ENCODE measurements around the gene TNFRSF19. TPM values are rescaled to one million over a fixed set of nuclear protein-coding genes. Genes with fewer than 3 reads are reported as not detected.
A peak's percentile ranks its signal among the peaks of the same experiment; 100 is the strongest.

The TNFRSF19 gene
- total and polyA plus RNA-seq, 2 of the 13 experiments (the other 11 are each of a cell fraction or from before 2014, with no cell fraction given) = 75.3 to 77.7 TPM

DNA sequence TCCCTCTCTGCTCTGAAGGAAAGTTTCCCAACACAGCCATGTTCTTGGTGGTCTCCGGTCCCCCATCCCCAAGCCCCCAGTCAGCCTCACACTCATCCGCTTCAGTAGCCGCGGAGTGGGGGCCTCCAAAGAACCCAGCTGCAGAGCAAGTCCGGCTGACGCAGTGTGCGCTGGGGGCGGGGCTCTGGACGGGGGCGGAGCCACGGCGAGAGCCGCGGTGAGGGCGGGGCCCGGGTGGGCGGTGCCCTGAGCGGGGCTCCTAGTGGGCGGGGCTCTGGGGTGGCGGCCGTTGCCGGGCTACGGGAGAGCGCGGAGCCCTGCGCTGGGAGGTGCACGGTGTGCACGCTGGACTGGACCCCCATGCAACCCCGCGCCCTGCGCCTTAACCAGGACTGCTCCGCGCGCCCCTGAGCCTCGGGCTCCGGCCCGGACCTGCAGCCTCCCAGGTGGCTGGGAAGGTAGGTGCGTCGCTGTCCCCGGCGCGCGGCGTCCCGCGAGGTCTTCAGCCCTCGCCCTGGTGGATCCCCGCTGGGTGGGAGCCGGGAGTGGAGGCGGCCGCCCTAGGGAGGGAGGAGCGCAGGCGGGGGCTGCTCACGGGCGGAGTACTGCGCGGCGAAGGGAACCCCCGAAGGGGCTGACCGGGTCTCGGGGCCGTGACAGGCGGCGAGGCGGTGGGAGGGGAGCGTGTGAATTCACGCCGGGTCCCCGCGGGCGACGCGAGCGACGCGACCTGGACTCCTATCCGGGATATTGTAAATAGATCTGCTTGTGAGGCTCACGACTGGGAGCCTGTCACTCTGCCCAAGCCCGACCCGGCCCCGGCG, 9.1 kb downstream of the TNFRSF19 start (continued):
- no peak for TF ChIP-seq ZNF235 (CRISPR knock-in tag; IDR thresholded peaks at IDR 0.05; ENCODE audit: borderline replicate concordance)
- TF ChIP-seq HNF4A (CRISPR knock-in tag; IDR thresholded peaks at IDR 0.05) = 0 out of 2 replicates have a peak, but pooled peaks have one; percentile 13
- TF ChIP-seq MIER2 (CRISPR knock-in tag; IDR thresholded peaks at IDR 0.05) = no peak
- TF ChIP-seq YY1 (IDR thresholded peaks at IDR 0.05; ENCODE audit: insufficient read depth, insufficient replicate concordance, low read depth, low read length) = no peak
- 0 out of 2 replicates have a peak, but pooled peaks have one; percentile 41 for TF ChIP-seq FOXC1 (CRISPR knock-in tag; IDR thresholded peaks at IDR 0.05; ENCODE audit: borderline replicate concordance)
- TF ChIP-seq ZNF546 (CRISPR knock-in tag; conservative IDR thresholded peaks at IDR 0.05) = 0 out of 2 replicates have a peak, but pooled peaks have one; percentile 19
- TF ChIP-seq PCBP1 (IDR thresholded peaks at IDR 0.05; ENCODE audit: borderline replicate concordance, low read depth, low read length) = no peak
- TF ChIP-seq, protein P1, sequence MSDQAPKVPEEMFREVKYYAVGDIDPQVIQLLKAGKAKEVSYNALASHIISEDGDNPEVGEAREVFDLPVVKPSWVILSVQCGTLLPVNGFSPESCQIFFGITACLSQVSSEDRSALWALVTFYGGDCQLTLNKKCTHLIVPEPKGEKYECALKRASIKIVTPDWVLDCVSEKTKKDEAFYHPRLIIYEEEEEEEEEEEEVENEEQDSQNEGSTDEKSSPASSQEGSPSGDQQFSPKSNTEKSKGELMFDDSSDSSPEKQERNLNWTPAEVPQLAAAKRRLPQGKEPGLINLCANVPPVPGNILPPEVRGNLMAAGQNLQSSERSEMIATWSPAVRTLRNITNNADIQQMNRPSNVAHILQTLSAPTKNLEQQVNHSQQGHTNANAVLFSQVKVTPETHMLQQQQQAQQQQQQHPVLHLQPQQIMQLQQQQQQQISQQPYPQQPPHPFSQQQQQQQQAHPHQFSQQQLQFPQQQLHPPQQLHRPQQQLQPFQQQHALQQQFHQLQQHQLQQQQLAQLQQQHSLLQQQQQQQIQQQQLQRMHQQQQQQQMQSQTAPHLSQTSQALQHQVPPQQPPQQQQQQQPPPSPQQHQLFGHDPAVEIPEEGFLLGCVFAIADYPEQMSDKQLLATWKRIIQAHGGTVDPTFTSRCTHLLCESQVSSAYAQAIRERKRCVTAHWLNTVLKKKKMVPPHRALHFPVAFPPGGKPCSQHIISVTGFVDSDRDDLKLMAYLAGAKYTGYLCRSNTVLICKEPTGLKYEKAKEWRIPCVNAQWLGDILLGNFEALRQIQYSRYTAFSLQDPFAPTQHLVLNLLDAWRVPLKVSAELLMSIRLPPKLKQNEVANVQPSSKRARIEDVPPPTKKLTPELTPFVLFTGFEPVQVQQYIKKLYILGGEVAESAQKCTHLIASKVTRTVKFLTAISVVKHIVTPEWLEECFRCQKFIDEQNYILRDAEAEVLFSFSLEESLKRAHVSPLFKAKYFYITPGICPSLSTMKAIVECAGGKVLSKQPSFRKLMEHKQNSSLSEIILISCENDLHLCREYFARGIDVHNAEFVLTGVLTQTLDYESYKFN (CRISPR knock-in tag; conservative IDR thresholded peaks at IDR 0.05) = peak; percentile 34; the same call in 1 of the 2 replicates
- peak; percentile 44; the same call in 1 of the 2 replicates for TF ChIP-seq HOXA9 (CRISPR knock-in tag; IDR thresholded peaks at IDR 0.05; ENCODE audit: borderline replicate concordance)
- TF ChIP-seq, protein P2, sequence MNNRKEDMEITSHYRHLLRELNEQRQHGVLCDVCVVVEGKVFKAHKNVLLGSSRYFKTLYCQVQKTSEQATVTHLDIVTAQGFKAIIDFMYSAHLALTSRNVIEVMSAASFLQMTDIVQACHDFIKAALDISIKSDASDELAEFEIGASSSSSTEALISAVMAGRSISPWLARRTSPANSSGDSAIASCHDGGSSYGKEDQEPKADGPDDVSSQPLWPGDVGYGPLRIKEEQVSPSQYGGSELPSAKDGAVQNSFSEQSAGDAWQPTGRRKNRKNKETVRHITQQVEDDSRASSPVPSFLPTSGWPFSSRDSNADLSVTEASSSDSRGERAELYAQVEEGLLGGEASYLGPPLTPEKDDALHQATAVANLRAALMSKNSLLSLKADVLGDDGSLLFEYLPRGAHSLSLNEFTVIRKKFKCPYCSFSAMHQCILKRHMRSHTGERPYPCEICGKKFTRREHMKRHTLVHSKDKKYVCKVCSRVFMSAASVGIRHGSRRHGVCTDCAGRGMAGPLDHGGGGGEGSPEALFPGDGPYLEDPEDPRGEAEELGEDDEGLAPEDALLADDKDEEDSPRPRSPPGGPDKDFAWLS (CRISPR knock-in tag; IDR thresholded peaks at IDR 0.05; ENCODE audit: borderline replicate concordance) = 0 out of 2 replicates have a peak, but pooled peaks have one; percentile 85
- 0 out of 2 replicates have a peak, but pooled peaks have one; percentile 81 for TF ChIP-seq ZNF510 (CRISPR knock-in tag; IDR thresholded peaks at IDR 0.05; ENCODE audit: low read depth)
- no peak; the same call in 1 of the 2 replicates for TF ChIP-seq NR0B2 (CRISPR knock-in tag; IDR thresholded peaks at IDR 0.05)
- no peak for TF ChIP-seq ZNF484 (CRISPR knock-in tag; IDR thresholded peaks at IDR 0.05; ENCODE audit: borderline replicate concordance, low read depth)
- 0 out of 2 replicates have a peak, but pooled peaks have one; percentile 32 for TF ChIP-seq SP2 (CRISPR knock-in tag; IDR thresholded peaks at IDR 0.05)
- TF ChIP-seq ZNF451 (CRISPR knock-in tag; IDR thresholded peaks at IDR 0.05) = no peak
- TF ChIP-seq ZNF441 (CRISPR knock-in tag; IDR thresholded peaks at IDR 0.05; ENCODE audit: borderline replicate concordance) = no peak
- peak; percentile 6; the same call in 1 of the 2 replicates for TF ChIP-seq SALL1 (CRISPR knock-in tag; IDR thresholded peaks at IDR 0.05)
- no peak; the same call in 1 of the 2 replicates for TF ChIP-seq ZNF205 (CRISPR knock-in tag; IDR thresholded peaks at IDR 0.05)
- peak; percentile 23; the same call in 1 of the 2 replicates for TF ChIP-seq ZNF263 (CRISPR knock-in tag; IDR thresholded peaks at IDR 0.05)
- no peak for TF ChIP-seq CEBPG (CRISPR knock-in tag; IDR thresholded peaks at IDR 0.05)
- no peak for TF ChIP-seq GRHL1 (CRISPR knock-in tag; conservative IDR thresholded peaks at IDR 0.05)
